GM08714 (cell line): ENCODE data around the gene LAMA2.

ENCODE experiments used
- H3K4me3 ChIP-seq: fragments of 200-500 bp; sonication (Bioruptor generic); 2 replicates; pipeline ENCODE4 v1.5.1; 2014; ENCODE audit warnings: mild to moderate bottlenecking, low read length, inconsistent platforms
- ZNF274 ChIP-seq: IDR thresholded peaks from 2 replicates; pipeline ENCODE4 v1.6.1; 2012; ENCODE audit warnings: mild to moderate bottlenecking, low read depth, low read length

The LAMA2 gene

DNA sequence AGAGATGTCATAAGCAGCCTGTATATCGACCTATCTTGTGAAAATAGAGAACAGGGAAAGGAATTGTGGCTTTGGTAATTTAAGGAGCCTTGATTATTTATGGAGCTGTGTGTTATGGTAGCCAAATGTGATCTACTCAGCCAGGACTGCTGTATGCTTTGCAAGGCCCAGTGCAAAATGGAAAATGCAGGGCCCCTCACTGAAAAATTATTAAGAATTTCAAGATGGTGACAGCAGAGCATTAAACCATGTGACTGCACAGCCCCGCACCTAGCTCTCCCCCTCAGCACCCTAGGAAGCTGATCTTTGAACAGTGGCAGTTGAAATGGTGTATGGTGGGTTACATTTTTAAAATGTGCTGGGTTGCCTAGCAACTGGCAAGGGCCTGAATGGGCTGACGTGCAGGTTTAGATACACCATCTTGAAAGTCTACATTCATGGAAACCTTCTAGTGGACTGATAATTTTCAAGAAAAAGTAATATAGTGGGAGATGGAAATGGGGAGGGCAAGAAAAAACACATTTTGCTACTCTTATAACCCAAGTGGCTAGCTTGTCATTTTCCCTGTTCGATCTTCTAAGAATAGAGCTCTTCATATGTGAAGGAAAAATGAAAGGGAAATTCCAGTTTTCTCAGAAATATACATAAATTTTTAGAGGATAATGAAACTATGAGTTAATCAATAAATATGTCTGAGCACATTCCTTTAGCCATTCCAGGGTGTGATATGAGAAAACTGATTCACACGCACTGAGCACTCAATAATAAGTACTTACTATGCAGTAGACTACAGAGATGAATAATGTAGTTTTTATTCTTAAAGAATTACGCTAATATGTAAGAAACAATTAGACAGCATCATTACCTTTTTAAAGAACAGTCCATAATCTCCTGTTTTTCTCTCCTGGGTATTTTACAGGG lies 619.1 kb downstream of the LAMA2 start:
- H3K4me3 ChIP-seq: no peak overlapping the region
- no peak for TF ChIP-seq ZNF274

DNA sequence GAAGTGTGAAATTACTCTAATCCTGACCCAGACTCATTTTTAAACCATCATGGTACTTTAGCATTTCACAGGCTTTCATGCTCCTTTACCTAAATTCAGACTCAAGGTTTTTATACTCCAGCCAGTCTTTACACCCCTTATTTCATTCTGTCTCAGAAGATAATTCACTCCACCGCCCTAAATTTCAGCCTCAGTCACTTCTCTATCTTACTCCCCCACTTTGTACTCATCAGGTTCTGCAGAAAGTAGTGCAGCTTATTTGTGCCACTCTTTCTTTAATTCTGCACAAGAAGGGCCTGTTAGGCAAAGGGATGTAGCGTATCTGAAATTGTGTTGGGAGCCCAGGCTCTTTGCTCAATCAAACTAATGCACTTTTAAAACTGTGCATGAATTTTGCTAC lies 621.5 kb downstream of the LAMA2 start:
- TF ChIP-seq ZNF274: no peak

DNA sequence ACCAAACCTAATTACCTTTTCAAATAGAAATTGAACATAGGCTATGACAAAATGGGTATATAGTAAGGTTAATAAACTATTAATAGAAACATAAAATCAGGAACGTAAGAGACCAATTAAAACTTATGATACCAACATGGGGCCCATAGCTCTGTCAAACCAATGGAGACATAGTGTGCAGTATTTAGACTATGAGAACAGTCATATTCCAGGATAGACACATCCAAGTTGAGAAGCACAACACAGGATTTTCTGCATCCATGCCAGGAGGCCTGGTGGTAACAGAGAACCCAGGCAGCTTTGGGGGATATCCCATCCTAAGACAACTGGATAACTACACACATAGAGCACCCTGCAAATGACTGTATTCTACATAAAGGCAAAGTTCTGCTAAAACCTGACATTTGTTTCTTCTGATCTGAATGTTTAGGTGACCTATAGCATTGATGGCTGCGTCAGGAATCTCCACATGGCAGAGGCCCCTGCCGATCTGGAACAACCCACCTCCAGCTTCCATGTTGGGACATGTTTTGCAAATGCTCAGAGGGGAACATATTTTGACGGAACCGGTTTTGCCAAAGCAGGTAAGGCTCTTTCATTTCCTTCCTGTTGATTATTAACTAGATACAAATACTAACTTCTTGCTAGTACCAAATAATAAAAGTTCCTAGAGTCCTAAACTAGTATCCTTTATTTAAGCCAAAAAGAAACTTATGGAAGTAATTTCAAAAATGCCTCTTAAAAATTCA lies 624.3 kb downstream of the LAMA2 start:
- no peak for TF ChIP-seq ZNF274
- H3K4me3 ChIP-seq: no peak overlapping the region

More for the DNA sequence above, 621.5 kb downstream of the LAMA2 start:
- no peak overlapping the region for H3K4me3 ChIP-seq

DNA sequence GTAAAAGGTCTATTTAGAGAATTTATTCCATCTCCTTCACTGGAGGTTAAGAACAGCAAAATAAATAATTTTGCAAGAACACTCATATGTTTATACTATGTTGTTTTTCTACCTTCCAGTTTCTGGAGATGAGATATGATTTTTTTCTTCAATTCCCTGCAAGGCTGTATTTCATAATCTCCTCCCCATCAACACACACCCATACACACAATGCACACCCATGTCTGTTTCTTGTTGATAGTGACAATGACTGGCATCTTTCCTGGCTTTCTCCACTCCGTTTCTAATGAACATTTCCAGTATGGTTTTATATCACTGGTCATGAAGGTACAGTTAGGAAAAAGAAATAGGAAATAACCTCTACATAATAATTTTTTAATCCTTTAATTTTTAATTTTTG lies 624.9 kb downstream of the LAMA2 start:
- TF ChIP-seq ZNF274: no peak
- H3K4me3 ChIP-seq: no peak overlapping the region

DNA sequence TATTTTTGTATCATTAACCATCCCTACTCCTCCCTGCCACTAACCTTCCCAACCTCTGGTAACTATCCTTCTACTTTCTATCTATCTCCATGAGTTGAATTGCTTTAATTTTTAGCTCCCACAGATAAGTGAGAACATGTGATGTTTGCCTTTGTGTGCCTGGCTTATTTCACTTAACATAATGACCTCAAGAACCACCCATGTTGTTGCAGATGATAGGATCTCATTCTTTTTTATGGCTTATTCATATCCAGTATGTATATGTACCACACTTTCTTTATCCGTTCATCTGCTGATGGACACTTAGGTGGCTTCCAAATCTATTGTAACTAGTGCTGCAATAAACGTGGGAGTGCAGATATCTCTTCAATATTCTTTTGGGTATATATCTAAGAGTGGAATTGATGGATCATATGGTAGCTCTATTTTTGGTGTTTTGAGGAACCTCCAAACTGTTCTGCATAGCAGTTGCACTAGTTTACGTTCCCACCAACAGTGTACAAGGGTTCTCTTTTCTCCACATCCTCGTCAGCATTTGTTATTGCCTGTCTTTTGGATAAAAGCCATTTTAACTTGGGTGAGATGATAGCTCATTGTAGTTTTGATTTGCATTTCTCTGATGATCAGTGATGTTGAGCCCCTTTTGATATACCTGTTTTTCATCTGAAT lies 625.7 kb downstream of the LAMA2 start:
- TF ChIP-seq ZNF274: no peak
- H3K4me3 ChIP-seq: no peak overlapping the region

DNA sequence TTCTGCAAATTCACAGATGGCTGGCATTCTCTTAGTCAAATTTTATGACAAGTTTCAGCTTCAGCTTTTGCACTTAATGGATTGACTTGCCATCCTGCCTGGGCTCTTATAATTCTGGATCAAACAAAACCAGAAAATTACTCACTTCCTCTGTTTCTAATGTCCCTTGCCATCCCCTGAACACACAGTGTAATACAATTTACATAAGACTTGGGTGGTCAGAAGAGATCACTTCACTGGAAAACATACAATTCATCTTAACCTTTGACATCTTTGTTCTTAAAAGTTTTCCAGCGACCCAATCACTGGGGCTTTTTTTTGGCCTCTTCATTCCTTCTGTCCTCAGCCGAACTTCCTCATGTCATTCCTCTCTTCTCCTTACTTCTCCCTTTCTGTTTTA lies 628.0 kb downstream of the LAMA2 start:
- no peak overlapping the region for H3K4me3 ChIP-seq
- TF ChIP-seq ZNF274: no peak

DNA sequence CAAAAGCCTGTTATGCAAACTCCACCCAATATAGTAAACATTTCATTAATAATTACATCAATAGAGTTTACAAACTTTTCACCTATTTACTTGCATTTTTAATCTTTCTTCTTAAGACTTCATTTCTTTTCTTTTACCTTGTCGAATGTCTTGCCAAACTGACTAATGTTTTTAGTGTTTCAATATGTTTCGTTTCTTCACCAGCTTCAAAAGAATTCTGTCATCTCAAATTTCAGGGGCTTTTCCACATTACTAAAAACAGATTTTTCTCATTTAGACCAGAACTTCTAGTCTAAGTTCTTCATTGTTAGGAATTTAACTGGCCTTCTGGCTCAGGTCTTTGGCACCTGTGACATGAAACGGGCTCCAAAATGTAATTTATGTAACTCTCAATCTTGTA lies 630.5 kb downstream of the LAMA2 start:
- no peak for TF ChIP-seq ZNF274
- H3K4me3 ChIP-seq: no peak overlapping the region

DNA sequence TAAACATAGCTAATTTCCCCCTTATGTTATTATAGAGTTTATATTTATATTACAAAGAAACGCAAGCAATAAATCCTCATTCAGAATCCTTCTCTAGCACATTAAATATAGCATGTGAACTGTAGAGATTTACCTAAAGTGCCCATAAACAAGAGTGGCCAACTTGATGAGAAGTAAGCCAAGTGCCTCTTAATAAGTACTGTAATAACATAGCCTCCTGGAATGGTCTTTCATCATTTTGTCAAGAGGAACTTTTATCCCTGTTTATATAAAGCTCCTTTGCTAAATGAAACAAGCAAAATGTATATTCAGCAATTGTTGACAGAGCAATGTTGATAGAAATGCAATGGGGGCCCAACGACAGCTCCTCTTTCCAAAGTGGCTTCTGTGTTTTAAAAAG lies 632.1 kb downstream of the LAMA2 start:
- TF ChIP-seq ZNF274: no peak
- no peak overlapping the region for H3K4me3 ChIP-seq

DNA sequence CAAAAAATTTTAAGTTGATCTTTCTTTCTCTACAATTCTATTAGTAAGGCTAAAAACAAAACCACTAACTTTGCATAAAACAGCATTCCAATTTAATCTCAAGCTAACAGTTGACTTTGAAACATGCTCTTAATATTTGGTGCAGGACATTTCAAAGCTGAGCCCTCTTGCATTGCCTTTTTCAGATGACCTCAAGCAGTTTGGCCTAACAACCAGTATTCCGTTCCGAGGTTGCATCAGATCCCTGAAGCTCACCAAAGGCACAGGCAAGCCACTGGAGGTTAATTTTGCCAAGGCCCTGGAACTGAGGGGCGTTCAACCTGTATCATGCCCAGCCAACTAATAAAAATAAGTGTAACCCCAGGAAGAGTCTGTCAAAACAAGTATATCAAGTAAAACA lies 633.1 kb downstream of the LAMA2 start:
- no peak for TF ChIP-seq ZNF274

DNA sequence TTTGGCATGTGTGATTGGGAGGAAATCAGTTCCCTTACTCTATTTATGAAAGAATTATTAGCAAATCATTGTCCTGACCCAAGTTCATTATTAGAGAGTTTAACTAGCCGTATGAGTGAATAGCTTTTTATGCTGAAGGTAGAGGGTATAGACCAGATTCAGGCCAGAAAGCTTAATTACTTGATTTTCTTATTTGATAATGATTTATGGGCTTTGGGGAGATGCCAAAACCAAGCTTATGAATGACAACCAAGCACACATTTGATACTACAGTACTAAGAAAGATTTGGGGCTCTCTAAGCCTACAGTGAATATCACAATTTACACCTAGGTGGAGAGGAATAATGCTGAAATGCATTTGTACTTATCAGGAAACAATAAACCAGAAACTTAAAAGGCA lies 633.8 kb downstream of the LAMA2 start:
- H3K4me3 ChIP-seq: no peak overlapping the region
- no peak for TF ChIP-seq ZNF274

More for the DNA sequence above, 633.1 kb downstream of the LAMA2 start:
- H3K4me3 ChIP-seq: no peak overlapping the region

DNA sequence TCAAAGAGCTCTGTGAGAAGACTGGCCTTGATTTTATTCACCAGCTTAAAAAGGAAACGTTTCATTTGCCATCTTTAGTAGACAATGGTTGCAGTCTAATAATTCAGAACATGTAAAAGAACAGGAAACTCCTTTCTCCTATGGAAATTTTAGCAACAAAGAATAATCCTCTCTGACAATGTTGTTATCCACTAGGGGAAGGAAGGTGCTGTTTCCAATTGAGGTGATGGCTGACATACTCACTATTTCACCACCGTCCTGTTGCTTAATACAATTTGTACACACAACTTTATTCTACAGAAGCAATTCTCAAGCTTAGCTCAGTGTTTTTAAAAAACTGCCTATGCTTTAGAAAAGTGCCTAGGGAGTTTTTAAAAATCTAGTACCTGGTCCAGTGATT lies 634.4 kb downstream of the LAMA2 start:
- no peak for TF ChIP-seq ZNF274
- H3K4me3 ChIP-seq: no peak overlapping the region

DNA sequence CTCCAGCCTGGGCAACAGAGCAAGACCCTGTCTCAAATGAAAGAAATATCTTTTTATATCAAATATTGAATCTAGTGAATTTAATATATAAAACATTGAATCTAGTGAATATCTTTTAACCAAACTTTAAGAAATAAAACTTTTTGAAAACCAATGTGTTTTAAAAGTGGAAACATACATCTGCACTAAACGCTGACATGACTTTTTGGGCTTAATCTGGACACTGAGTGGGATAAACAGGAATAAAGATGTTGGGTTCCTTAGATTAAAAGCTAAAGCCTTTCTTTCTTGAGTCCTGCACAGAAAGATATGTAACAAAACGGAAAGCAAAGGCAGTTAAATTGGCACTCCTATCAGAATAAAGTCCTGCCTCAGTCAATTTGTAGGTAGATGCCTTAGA lies 636.8 kb downstream of the LAMA2 start:
- no peak overlapping the region for H3K4me3 ChIP-seq
- no peak for TF ChIP-seq ZNF274

DNA sequence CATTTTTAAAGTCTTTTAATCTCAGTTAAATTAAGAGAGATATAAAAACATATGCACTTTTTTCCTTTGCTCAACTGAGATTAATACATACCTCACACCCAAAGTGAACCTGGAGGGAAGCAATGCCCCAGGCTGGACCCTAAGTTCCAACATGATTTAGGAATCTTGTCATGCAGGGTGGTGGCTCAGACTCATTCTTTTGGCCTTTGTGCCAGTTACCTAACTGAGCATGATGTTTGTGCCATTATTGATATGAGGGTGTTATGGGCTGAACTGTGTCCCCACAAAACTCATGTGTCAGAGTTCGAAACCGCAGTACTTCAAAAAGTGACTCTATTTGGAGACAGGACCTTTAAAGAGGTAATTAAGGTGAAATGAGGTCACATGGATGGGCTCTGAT lies 639.0 kb downstream of the LAMA2 start:
- no peak for TF ChIP-seq ZNF274

DNA sequence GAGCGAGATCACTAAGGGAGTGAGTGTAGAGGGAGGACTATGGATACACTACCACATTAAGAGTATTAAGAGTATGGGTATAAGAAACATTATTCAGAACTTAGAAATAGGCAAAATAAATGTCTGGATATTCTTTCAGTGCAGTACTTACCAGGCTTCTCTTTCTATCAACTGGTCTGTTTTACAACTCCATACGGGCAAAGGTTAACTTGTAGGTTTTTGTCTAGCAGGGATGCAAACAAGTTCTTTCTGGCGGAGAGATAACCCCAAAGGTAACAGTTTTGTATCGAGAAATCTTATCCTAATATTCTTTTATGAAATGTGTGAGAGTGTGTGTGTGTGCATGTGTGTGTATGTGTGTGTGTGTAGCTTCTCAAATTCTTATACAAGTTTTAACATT lies 640.9 kb downstream of the LAMA2 start:
- H3K4me3 ChIP-seq: no peak overlapping the region
- no peak for TF ChIP-seq ZNF274

More for the DNA sequence above, 639.0 kb downstream of the LAMA2 start:
- H3K4me3 ChIP-seq: no peak overlapping the region
